Measurements from ENCODE around the gene OTUB2.

The OTUB2 gene

GRCh38 chr14:93997916-93998870, 27.9 kb upstream of the OTUB2 start:
- no peaks in the 10 kb centered on the region for H3K9me3 ChIP-seq (ENCODE audit: control insufficient read depth, low read length)
- no peak for DNase-seq (ENCODE audit: low read depth)
- peaks cover 37% of the 10 kb centered on the region for H3K27me3 ChIP-seq (replicated peaks; ENCODE audit: control insufficient read depth, insufficient read depth, low read length)
- H3K9ac ChIP-seq (ENCODE audit: low read length): no peak overlapping the region
- H3K4me1 ChIP-seq (ENCODE audit: control insufficient read depth, insufficient read depth, low read length): peaks cover 4% of the 10 kb centered on the region
- H3K4me3 ChIP-seq (ENCODE audit: low read length): no peak overlapping the region
- no peaks in the 10 kb centered on the region for H3K36me3 ChIP-seq (ENCODE audit: control insufficient read depth, insufficient read depth, low read length, severe bottlenecking)

DNA sequence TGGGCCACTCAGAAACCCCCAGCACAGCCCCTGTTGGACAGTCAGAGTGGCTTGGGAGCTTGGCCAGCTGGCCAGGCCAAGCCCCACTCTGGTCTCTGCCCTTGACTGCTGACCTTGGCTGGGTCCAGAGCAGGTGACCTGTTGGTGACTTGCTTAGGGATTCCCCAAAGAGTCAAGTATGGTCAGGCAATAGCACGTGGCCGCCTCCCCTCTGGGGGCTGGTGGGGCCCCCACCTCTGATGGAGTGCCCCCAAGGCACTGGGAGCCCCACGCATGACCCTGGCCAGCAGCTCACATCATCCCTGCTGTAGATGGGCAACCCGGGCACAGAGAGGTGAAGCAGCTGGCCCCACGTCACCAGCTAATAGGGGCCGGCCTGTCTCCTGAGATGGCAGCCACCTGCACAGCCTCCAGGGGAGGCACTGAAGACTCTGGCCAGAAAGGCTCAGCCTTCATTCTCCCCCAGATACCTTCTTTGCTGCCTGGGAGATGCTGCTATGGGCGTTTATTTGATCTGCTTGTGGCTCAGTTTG, 27.2 kb upstream of the OTUB2 start:
- no peak for DNase-seq (ENCODE audit: low read depth)
- Histone ChIP-seq H3K9ac (ENCODE audit: low read length) (no peak overlapping the region), H3K27me3 (replicated peaks; ENCODE audit: control insufficient read depth, insufficient read depth, low read length) (peaks cover 42% of the 10 kb centered on the region), H3K9me3 (ENCODE audit: control insufficient read depth, low read length) (no peaks in the 10 kb centered on the region), H3K4me1 (ENCODE audit: control insufficient read depth, insufficient read depth, low read length) (peaks cover 4% of the 10 kb centered on the region), H3K36me3 (ENCODE audit: control insufficient read depth, insufficient read depth, low read length, severe bottlenecking) (no peaks in the 10 kb centered on the region), H3K4me3 (ENCODE audit: low read length) (no peak overlapping the region)

GRCh38 chr14:93999573-93999972, 26.6 kb upstream of the OTUB2 start:
- Histone ChIP-seq H3K27me3 (replicated peaks; ENCODE audit: control insufficient read depth, insufficient read depth, low read length) (peaks cover 48% of the 10 kb centered on the region), H3K9me3 (ENCODE audit: control insufficient read depth, low read length) (no peaks in the 10 kb centered on the region), H3K4me3 (ENCODE audit: low read length) (no peak overlapping the region), H3K9ac (ENCODE audit: low read length) (no peak overlapping the region), H3K36me3 (ENCODE audit: control insufficient read depth, insufficient read depth, low read length, severe bottlenecking) (no peaks in the 10 kb centered on the region), H3K4me1 (ENCODE audit: control insufficient read depth, insufficient read depth, low read length) (peaks cover 4% of the 10 kb centered on the region)
- no peak for DNase-seq (ENCODE audit: low read depth)

GRCh38 chr14:94000267-94000666, 25.9 kb upstream of the OTUB2 start:
- no peaks in the 10 kb centered on the region for H3K9me3 ChIP-seq (ENCODE audit: control insufficient read depth, low read length)
- H3K4me3 ChIP-seq (ENCODE audit: low read length): no peak overlapping the region
- peaks cover 55% of the 10 kb centered on the region for H3K27me3 ChIP-seq (replicated peaks; ENCODE audit: control insufficient read depth, insufficient read depth, low read length)
- peaks cover under 1% of the 10 kb centered on the region for H3K4me1 ChIP-seq (ENCODE audit: control insufficient read depth, insufficient read depth, low read length)
- no peak for DNase-seq (ENCODE audit: low read depth)
- no peaks in the 10 kb centered on the region for H3K36me3 ChIP-seq (ENCODE audit: control insufficient read depth, insufficient read depth, low read length, severe bottlenecking)
- no peak overlapping the region for H3K9ac ChIP-seq (ENCODE audit: low read length)

- Histone ChIP-seq H3K36me3 (ENCODE audit: control insufficient read depth, insufficient read depth, low read length, severe bottlenecking) (no peaks in the 10 kb centered on the region), H3K4me3 (ENCODE audit: low read length) (no peak overlapping the region), H3K9ac (ENCODE audit: low read length) (no peak overlapping the region), H3K4me1 (ENCODE audit: control insufficient read depth, insufficient read depth, low read length) (no peaks in the 10 kb centered on the region), H3K27me3 (replicated peaks; ENCODE audit: control insufficient read depth, insufficient read depth, low read length) (peaks cover 63% of the 10 kb centered on the region), H3K9me3 (ENCODE audit: control insufficient read depth, low read length) (no peaks in the 10 kb centered on the region)
- no peak for DNase-seq (ENCODE audit: low read depth)
Observed at GRCh38 chr14:94001016-94001415, 25.1 kb upstream of the OTUB2 start.

DNA sequence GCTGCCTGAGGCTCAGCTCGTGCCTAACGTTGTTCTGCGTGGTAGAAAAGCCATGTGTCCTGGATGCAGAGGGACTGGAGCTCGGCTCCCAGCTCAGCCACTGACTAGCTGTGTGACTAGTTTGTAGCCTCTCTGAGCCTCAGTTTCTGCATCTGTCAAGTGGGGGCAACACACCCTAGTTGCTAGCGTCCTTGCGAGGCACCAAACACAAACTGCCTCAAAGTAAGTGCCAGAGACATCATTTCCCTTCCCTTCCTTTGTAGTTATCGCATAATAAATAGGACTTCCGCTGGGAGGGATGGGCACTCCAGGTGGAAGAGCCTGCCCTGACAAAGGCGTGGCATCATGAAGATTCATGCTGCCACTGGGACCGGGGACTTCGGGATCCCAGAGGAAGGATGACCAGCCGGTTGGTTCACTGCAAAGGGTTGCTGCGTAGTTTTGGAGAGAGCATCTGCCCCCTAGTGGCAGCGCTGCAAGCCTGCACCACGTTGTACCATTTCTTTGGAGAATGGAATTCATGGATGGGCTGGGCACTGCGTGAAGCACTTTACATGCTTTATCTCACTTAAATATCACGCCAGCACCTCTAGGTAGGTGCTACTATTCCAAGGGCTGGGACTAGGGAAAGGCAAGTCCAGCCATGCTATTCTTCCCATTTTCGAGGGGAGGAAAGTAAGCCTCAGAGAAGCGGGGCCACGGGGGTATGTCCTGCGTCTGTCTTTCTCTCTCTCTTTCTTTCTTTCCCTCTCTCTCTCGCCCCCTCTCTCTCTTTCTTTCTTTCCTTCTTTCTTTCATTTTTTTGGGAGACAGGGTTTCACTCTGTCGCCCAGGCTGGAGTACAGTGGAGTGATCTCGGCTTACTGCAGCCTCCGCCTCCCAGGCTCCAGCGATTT, 24.4 kb upstream of the OTUB2 start:
- H3K27me3 ChIP-seq (replicated peaks; ENCODE audit: control insufficient read depth, insufficient read depth, low read length): peaks cover 62% of the 10 kb centered on the region
- H3K9ac ChIP-seq (ENCODE audit: low read length): no peak overlapping the region
- peak; percentile 91 for DNase-seq (ENCODE audit: low read depth)
- no peaks in the 10 kb centered on the region for H3K9me3 ChIP-seq (ENCODE audit: control insufficient read depth, low read length)
- H3K4me1 ChIP-seq (ENCODE audit: control insufficient read depth, insufficient read depth, low read length): no peaks in the 10 kb centered on the region
- H3K4me3 ChIP-seq (ENCODE audit: low read length): no peak overlapping the region
- H3K36me3 ChIP-seq (ENCODE audit: control insufficient read depth, insufficient read depth, low read length, severe bottlenecking): no peaks in the 10 kb centered on the region

DNA sequence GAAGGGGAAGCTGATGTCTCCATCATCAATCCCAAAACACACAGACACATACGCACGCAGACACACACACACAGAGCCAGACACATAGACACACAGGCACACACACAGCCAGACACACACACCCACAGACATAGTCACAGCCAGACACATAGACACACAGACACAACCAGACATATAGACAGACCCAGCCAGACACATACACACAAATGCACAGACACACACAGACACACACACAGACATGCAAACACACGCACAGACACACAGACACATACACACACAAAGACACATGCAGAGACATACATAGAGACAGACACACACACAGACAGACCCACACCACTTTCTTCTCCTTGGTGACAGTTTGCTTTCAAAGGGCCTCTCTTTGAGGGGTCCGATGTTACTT, 22.7 kb upstream of the OTUB2 start:
- H3K9me3 ChIP-seq (ENCODE audit: control insufficient read depth, low read length): no peaks in the 10 kb centered on the region
- H3K27me3 ChIP-seq (replicated peaks; ENCODE audit: control insufficient read depth, insufficient read depth, low read length): peaks cover 61% of the 10 kb centered on the region
- no peak for DNase-seq (ENCODE audit: low read depth)
- H3K4me1 ChIP-seq (ENCODE audit: control insufficient read depth, insufficient read depth, low read length): no peaks in the 10 kb centered on the region
- no peak overlapping the region for H3K9ac ChIP-seq (ENCODE audit: low read length)
- H3K36me3 ChIP-seq (ENCODE audit: control insufficient read depth, insufficient read depth, low read length, severe bottlenecking): no peaks in the 10 kb centered on the region
- H3K4me3 ChIP-seq (ENCODE audit: low read length): no peak overlapping the region

DNA sequence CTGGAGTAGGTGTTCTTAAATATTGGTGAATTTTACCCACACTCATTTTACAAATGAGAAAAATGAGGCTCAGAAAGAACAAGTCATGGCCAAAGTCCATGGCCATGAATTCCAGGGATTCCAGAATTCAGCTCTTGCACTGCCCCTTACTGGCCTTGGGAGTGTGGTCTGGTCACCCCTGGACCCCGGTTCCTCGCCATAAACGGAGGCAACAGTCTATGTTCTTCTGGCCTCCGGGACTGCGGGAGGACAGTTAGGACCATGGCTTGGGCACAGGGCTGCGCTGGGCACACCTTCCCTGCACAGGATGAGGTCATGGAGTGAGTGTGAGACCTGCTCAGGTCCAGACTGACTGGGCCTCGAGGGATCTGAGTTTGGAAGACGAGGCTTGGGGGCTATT, 22.1 kb upstream of the OTUB2 start:
- DNase-seq (ENCODE audit: low read depth): no peak
- Histone ChIP-seq H3K9me3 (ENCODE audit: control insufficient read depth, low read length) (no peaks in the 10 kb centered on the region), H3K4me3 (ENCODE audit: low read length) (no peak overlapping the region), H3K9ac (ENCODE audit: low read length) (no peak overlapping the region), H3K27me3 (replicated peaks; ENCODE audit: control insufficient read depth, insufficient read depth, low read length) (peaks cover 65% of the 10 kb centered on the region), H3K4me1 (ENCODE audit: control insufficient read depth, insufficient read depth, low read length) (no peaks in the 10 kb centered on the region), H3K36me3 (ENCODE audit: control insufficient read depth, insufficient read depth, low read length, severe bottlenecking) (no peaks in the 10 kb centered on the region)

DNA sequence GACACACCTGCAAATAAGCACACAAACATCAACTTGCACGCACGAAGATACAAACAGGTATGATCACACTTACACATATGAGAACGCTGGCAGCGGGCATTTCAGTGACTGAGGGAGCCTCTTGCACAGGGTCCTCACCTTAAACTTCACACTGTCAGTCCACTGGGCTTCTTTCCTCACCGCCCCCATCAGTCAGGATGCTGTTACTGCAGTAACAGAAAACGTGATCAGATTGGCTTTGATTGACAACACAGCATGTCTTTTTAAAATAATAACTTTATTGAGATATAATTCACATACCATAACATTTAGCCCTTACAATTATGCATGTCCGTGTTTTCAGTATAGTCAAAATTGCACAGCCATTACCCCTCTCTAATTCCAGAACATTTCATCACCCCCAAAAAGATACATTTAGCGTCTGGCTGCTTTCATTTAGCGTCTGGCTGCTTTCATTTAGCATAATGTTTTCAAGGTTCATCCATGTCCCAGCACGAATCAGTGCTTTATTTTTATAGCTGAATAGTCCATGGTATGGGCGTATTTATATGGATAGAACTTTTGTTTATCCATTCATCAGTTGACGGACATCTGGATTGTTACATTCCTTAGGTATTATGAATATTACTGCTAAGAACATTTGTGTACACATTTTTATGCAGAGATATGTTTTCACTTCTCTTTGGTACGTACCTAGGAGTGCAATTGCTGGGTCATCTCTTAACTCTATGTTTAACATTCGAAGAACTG, 20.6 kb upstream of the OTUB2 start:
- Histone ChIP-seq H3K4me1 (ENCODE audit: control insufficient read depth, insufficient read depth, low read length) (no peaks in the 10 kb centered on the region), H3K9me3 (ENCODE audit: control insufficient read depth, low read length) (no peaks in the 10 kb centered on the region), H3K27me3 (replicated peaks; ENCODE audit: control insufficient read depth, insufficient read depth, low read length) (peaks cover 54% of the 10 kb centered on the region), H3K36me3 (ENCODE audit: control insufficient read depth, insufficient read depth, low read length, severe bottlenecking) (no peaks in the 10 kb centered on the region), H3K4me3 (ENCODE audit: low read length) (no peak overlapping the region), H3K9ac (ENCODE audit: low read length) (no peak overlapping the region)
- DNase-seq (ENCODE audit: low read depth): peak; percentile 39

DNA sequence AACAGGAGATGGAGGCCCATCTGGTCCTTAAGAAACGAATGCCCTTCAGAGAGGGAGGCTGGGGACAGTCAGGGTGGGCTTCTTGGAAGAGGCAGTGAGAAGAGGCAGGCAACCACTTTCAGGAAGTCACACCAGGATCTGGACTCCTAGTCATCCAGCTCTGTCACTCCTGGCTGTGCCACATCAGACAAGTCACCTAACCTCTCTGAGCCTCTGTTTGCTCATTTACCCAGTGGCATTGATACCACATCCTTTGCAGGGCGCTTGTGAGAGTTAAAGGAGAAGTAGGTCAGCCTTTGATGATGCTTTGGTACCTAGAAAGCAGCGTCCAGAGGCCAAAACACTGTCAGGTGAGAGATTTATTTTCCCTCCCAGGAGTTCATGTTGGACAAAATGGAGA, 17.9 kb upstream of the OTUB2 start:
- no peaks in the 10 kb centered on the region for H3K36me3 ChIP-seq (ENCODE audit: control insufficient read depth, insufficient read depth, low read length, severe bottlenecking)

More for the DNA sequence above, 17.9 kb upstream of the OTUB2 start:
- Histone ChIP-seq H3K4me3 (ENCODE audit: low read length) (no peak overlapping the region), H3K4me1 (ENCODE audit: control insufficient read depth, insufficient read depth, low read length) (no peaks in the 10 kb centered on the region), H3K9me3 (ENCODE audit: control insufficient read depth, low read length) (no peaks in the 10 kb centered on the region), H3K27me3 (replicated peaks; ENCODE audit: control insufficient read depth, insufficient read depth, low read length) (peaks cover 50% of the 10 kb centered on the region), H3K9ac (ENCODE audit: low read length) (no peak overlapping the region)
- DNase-seq (ENCODE audit: low read depth): no peak
